HEK293 (cell line): ENCODE data around the gene LIPN.

ENCODE experiments used
- CTCF ChIA-PET: fragments of 350-600 bp; formaldehyde crosslinking; extraction: SDS; loops from one replicate; lab custom pipeline; 2021; ENCODE audit warnings: antibody characterized with exemption; lab: Yijun Ruan, JAX
- POLR2A ChIA-PET: fragments of 300-600 bp; formaldehyde crosslinking; extraction: SDS; loops from one replicate; lab custom pipeline; 2020; ENCODE audit warnings: antibody characterized with exemption, inconsistent platforms; lab: Yijun Ruan, JAX
- H3K27ac ChIP-seq: fragments of 200-500 bp; sonication (Bioruptor generic); 2 replicates; pipeline ENCODE4 v1.5.1; 2014; ENCODE audit warnings: low read depth, low read length, control low read depth, inconsistent platforms; ENCODE audit errors: extremely low read depth
- H3K36me3 ChIP-seq, 2 experiments: fragments of 200-500 bp in 1 of 2; sonication (Bioruptor generic) in 1 of 2; 1 replicate in 1 of 2; 2 replicates in 1 of 2; pipeline ENCODE4 v1.5.1; 2014 to 2017; ENCODE audit warnings: inconsistent platforms in 2 of 2, low read length in 2 of 2; ENCODE audit not compliant: control insufficient read depth in 2 of 2, insufficient read depth in 1 of 2
- H3K4me1 ChIP-seq: fragments of 200-500 bp; sonication (Bioruptor generic); 2 replicates; pipeline ENCODE4 v1.5.1; 2014; ENCODE audit warnings: mild to moderate bottlenecking, low read length, inconsistent platforms; ENCODE audit not compliant: control insufficient read depth, insufficient read depth
- H3K4me3 ChIP-seq: 2 replicates; pipeline ENCODE4 v1.5.1; 2011; ENCODE audit warnings: low read depth, mild to moderate bottlenecking, control low read depth, low read length, moderate library complexity
- H3K9me3 ChIP-seq: fragments of 200-500 bp; sonication (Bioruptor generic); 2 replicates; pipeline ENCODE4 v1.5.1; 2014; ENCODE audit warnings: low read depth, low read length, inconsistent platforms; ENCODE audit not compliant: control insufficient read depth, insufficient read depth
- EGR2 ChIP-seq: fragments of 450-650 bp; formaldehyde crosslinking; IDR thresholded peaks from 2 replicates; pipeline ENCODE4 v1.5.1; 2016; ENCODE audit warnings: low read depth, missing biosample characterization, missing genetic modification characterization
- IKZF3 ChIP-seq: fragments of 450-650 bp; IDR thresholded peaks from 2 replicates; pipeline ENCODE4 v1.5.0; 2018; ENCODE audit warnings: missing biosample characterization, mild to moderate bottlenecking, missing genetic modification characterization, moderate library complexity
- MEIS1 ChIP-seq: sonication (generic); formaldehyde crosslinking; IDR thresholded peaks from 2 replicates; pipeline ENCODE4 v1.8.1; 2022; ENCODE audit warnings: missing genetic modification reagents, mild to moderate bottlenecking, borderline replicate concordance
- OSR2 ChIP-seq: fragments of 450-650 bp; formaldehyde crosslinking; IDR thresholded peaks from 2 replicates; pipeline ENCODE4 v1.5.1; 2016; ENCODE audit warnings: missing biosample characterization, missing genetic modification characterization
- PRDM10 ChIP-seq: fragments of 450-650 bp; formaldehyde crosslinking; IDR thresholded peaks from 2 replicates; pipeline ENCODE4 v1.5.1; 2016; ENCODE audit warnings: missing biosample characterization, missing genetic modification characterization
- SCRT2 ChIP-seq: fragments of 450-650 bp; formaldehyde crosslinking; IDR thresholded peaks from 2 replicates; pipeline ENCODE4 v1.5.1; 2016; ENCODE audit warnings: missing biosample characterization, missing genetic modification characterization
- SP7 ChIP-seq: fragments of 450-650 bp; formaldehyde crosslinking; IDR thresholded peaks from 2 replicates; pipeline ENCODE4 v1.5.1; 2016; ENCODE audit warnings: missing biosample characterization, missing genetic modification characterization
- ZBTB1 ChIP-seq: fragments of 450-650 bp; formaldehyde crosslinking; IDR thresholded peaks from 2 replicates; pipeline ENCODE4 v1.5.1; 2016; ENCODE audit warnings: missing biosample characterization, missing genetic modification characterization
- ZBTB17 ChIP-seq: fragments of 450-650 bp; formaldehyde crosslinking; IDR thresholded peaks from 2 replicates; pipeline ENCODE4 v1.5.1; 2016; ENCODE audit warnings: missing biosample characterization, missing genetic modification characterization
- ZEB2 ChIP-seq: fragments of 450-650 bp; formaldehyde crosslinking; IDR thresholded peaks from 2 replicates; pipeline ENCODE4 v1.5.1; 2016; ENCODE audit warnings: missing biosample characterization, missing genetic modification characterization
- ZFHX2 ChIP-seq: fragments of 450-650 bp; formaldehyde crosslinking; conservative IDR thresholded peaks from 2 replicates; pipeline ENCODE4 v1.5.1; 2016; ENCODE audit warnings: missing biosample characterization, missing genetic modification characterization
- ZNF114 ChIP-seq: fragments of 450-650 bp; formaldehyde crosslinking; IDR thresholded peaks from 2 replicates; pipeline ENCODE4 v1.5.0; 2017; ENCODE audit warnings: missing biosample characterization, missing genetic modification characterization
- ZNF146 ChIP-seq: fragments of 450-650 bp; formaldehyde crosslinking; IDR thresholded peaks from 2 replicates; pipeline ENCODE4 v1.5.1; 2016; ENCODE audit warnings: missing biosample characterization, missing genetic modification characterization
- ZNF221 ChIP-seq: fragments of 450-650 bp; formaldehyde crosslinking; IDR thresholded peaks from 2 replicates; pipeline ENCODE4 v1.5.1; 2017; ENCODE audit warnings: missing biosample characterization, missing genetic modification characterization, borderline replicate concordance
- ZNF24 ChIP-seq: fragments of 450-650 bp; formaldehyde crosslinking; IDR thresholded peaks from 2 replicates; pipeline ENCODE4 v1.5.1; 2016; ENCODE audit warnings: missing biosample characterization, missing genetic modification characterization
- ZNF324 ChIP-seq: fragments of 450-650 bp; formaldehyde crosslinking; IDR thresholded peaks from 2 replicates; pipeline ENCODE4 v1.5.1; 2016; ENCODE audit warnings: missing biosample characterization, missing genetic modification characterization
- ZNF335 ChIP-seq: fragments of 450-650 bp; formaldehyde crosslinking; conservative IDR thresholded peaks from 2 replicates; pipeline ENCODE4 v1.5.1; 2016; ENCODE audit warnings: missing biosample characterization, missing genetic modification characterization
- ZNF362 ChIP-seq: fragments of 450-650 bp; formaldehyde crosslinking; IDR thresholded peaks from 2 replicates; pipeline ENCODE4 v1.5.1; 2016; ENCODE audit warnings: missing biosample characterization, missing genetic modification characterization
- ZNF513 ChIP-seq: fragments of 450-650 bp; IDR thresholded peaks from 2 replicates; pipeline ENCODE4 v1.5.1; 2018; ENCODE audit warnings: missing biosample characterization, missing genetic modification characterization
- ZNF529 ChIP-seq: fragments of 450-650 bp; formaldehyde crosslinking; IDR thresholded peaks from 2 replicates; pipeline ENCODE4 v1.5.1; 2017; ENCODE audit warnings: missing genetic modification characterization, missing biosample characterization; ENCODE audit not compliant: insufficient replicate concordance
- ZNF544 ChIP-seq: fragments of 450-650 bp; formaldehyde crosslinking; IDR thresholded peaks from 2 replicates; pipeline ENCODE4 v1.5.0; 2017; ENCODE audit warnings: missing biosample characterization, missing genetic modification characterization
- ZNF645 ChIP-seq: fragments of 450-650 bp; formaldehyde crosslinking; IDR thresholded peaks from 2 replicates; pipeline ENCODE4; 2016; ENCODE audit warnings: missing biosample characterization, missing genetic modification characterization
- ZNF660 ChIP-seq: fragments of 450-650 bp; IDR thresholded peaks from 2 replicates; pipeline ENCODE4 v1.5.1; 2018; ENCODE audit warnings: missing biosample characterization, mild to moderate bottlenecking, missing genetic modification characterization

Gene LIPN

DNA sequence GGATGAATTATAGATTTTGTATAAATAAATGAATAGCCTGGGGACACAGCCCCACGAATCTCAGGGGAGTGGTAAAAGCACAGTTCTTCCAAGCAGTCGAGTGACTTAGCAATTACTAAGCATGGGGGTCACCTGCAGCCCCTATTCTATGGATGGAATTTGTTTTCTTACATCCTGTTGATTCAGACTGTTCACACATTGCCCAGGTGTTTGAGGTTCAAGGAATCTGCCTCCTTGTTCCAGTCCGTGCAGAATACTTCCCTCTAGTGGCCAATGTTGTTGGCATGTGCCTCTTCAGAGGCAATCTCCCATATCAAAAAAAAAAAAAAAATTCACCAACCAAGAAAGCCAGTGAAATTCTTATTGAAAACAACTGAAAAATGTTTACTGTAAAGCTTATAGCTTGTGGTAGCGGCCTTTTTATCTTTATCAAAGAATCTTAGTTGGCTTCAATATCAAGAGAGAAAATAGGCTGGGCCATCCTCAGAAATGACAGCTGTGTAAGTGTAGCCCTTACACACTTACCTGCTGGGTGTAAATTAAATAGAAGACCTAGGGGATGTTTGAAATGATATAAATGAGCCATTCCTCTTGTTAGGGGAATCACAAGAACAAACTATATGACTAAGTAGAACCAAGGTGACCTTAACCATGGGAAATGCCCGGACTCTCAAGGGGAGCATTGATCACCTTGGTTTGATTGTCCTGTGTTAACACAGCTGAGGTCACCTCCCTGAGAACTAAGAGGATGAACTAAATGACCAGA, 50.6 kb downstream of the LIPN start (continued):
- no peak for TF ChIP-seq ZNF513 (tag by site-specific recombination)
- TF ChIP-seq ZNF362: peak; percentile 81
- TF ChIP-seq SCRT2: 0 out of 2 replicates have a peak, but pooled peaks have one; percentile 24
- TF ChIP-seq ZNF645 (tag by site-specific recombination): no peak
- no peak for TF ChIP-seq ZEB2
- no peak for TF ChIP-seq ZNF24 (tag by site-specific recombination)
- no peak for TF ChIP-seq ZNF114 (tag by site-specific recombination)
- no peak for TF ChIP-seq OSR2

- Histone ChIP-seq H3K4me3 (no peak overlapping the region), H3K27ac (no peak overlapping the region), H3K4me1 (no peaks in the 10 kb centered on the region), H3K9me3 (no peaks in the 10 kb centered on the region), H3K36me3 (no peaks in the 10 kb centered on the region)
- ChIA-PET CTCF (interaction anchor here (0.7 to 1.4 kb wide), 3 partner anchors 85 to 408 kb away, joined by 3 to 4 read pairs (median 3); no protein-coding TSS in a partner anchor), POLR2A (no interaction called here)
- TF ChIP-seq ZFHX2 (tag by site-specific recombination) (no peak), IKZF3 (tag by site-specific recombination) (no peak), EGR2 (tag by site-specific recombination) (no peak), MEIS1 (CRISPR knock-in tag) (no peak), ZNF335 (tag by site-specific recombination) (no peak), SP7 (tag by site-specific recombination) (no peak), ZNF146 (tag by site-specific recombination) (no peak), ZNF544 (tag by site-specific recombination) (no peak), ZNF660 (tag by site-specific recombination) (no peak), ZBTB17 (no peak), ZBTB1 (tag by site-specific recombination) (no peak), PRDM10 (tag by site-specific recombination) (no peak), ZNF324 (tag by site-specific recombination) (no peak), ZNF529 (tag by site-specific recombination) (no peak), ZNF221 (no peak)
These were observed 53.4 kb downstream of the LIPN start for GRCh38 chr10:88813200-88813599.
